ENCODE measurements around the gene MRPS10. TPM values are rescaled to one million over a fixed set of nuclear protein-coding genes. Genes with fewer than 3 reads are reported as not detected.

The MRPS10 gene
- total RNA-seq, 2 donors from 2014 or later: 23.9 to 42.3 TPM

- H3K27ac Mint-ChIP-seq: no peak overlapping the region
- peaks cover 6% of the 10 kb centered on the region for H3K4me1 Mint-ChIP-seq
- H3K9me3 Mint-ChIP-seq: no peaks in the 10 kb centered on the region
- no peak for ATAC-seq (replicated peaks)
- no peak overlapping the region for H3K4me3 Mint-ChIP-seq
- no peaks in the 10 kb centered on the region for H3K36me3 Mint-ChIP-seq (ENCODE audit: low read depth)
- peaks cover 12% of the 10 kb centered on the region for H3K27me3 Mint-ChIP-seq
These were observed 53.7 kb downstream of the MRPS10 start for GRCh38 chr6:42163981-42164380.

- H3K4me3 Mint-ChIP-seq: no peak overlapping the region
- H3K4me1 Mint-ChIP-seq: peaks cover 6% of the 10 kb centered on the region
- H3K36me3 Mint-ChIP-seq (ENCODE audit: low read depth): no peaks in the 10 kb centered on the region
- H3K27me3 Mint-ChIP-seq: peaks cover 12% of the 10 kb centered on the region
- no peak for ATAC-seq (replicated peaks)
- no peaks in the 10 kb centered on the region for H3K9me3 Mint-ChIP-seq
- no peak overlapping the region for H3K27ac Mint-ChIP-seq
These were observed 54.8 kb downstream of the MRPS10 start for GRCh38 chr6:42162812-42163211.

- no peak for ATAC-seq (replicated peaks)
- no peak overlapping the region for H3K27ac Mint-ChIP-seq
- no peak overlapping the region for H3K4me3 Mint-ChIP-seq
- no peaks in the 10 kb centered on the region for H3K36me3 Mint-ChIP-seq (ENCODE audit: low read depth)
- H3K4me1 Mint-ChIP-seq: peaks cover 6% of the 10 kb centered on the region
- peaks cover 12% of the 10 kb centered on the region for H3K27me3 Mint-ChIP-seq
- H3K9me3 Mint-ChIP-seq: no peaks in the 10 kb centered on the region
These were observed 55.3 kb downstream of the MRPS10 start for GRCh38 chr6:42162384-42162783.

- Mint-ChIP-seq H3K27ac (no peak overlapping the region), H3K27me3 (peaks cover 12% of the 10 kb centered on the region)
These were observed 58.1 kb downstream of the MRPS10 start for GRCh38 chr6:42159431-42160024.

GRCh38 chr6:42158631-42159030 lies 59.0 kb downstream of the MRPS10 start:
- ATAC-seq (replicated peaks): no peak
- Mint-ChIP-seq H3K4me1 (no peaks in the 10 kb centered on the region), H3K27me3 (peaks cover 12% of the 10 kb centered on the region), H3K4me3 (no peak overlapping the region), H3K36me3 (ENCODE audit: low read depth) (no peaks in the 10 kb centered on the region), H3K27ac (no peak overlapping the region), H3K9me3 (no peaks in the 10 kb centered on the region)

More at GRCh38 chr6:42159431-42160024, 58.1 kb downstream of the MRPS10 start:
- Mint-ChIP-seq H3K9me3 (no peaks in the 10 kb centered on the region), H3K4me3 (no peak overlapping the region), H3K36me3 (ENCODE audit: low read depth) (no peaks in the 10 kb centered on the region), H3K4me1 (no peaks in the 10 kb centered on the region)
- ATAC-seq (replicated peaks): no peak

- no peak overlapping the region for H3K27ac Mint-ChIP-seq
- no peak for ATAC-seq (replicated peaks)
- H3K27me3 Mint-ChIP-seq: peaks cover 12% of the 10 kb centered on the region
- H3K4me3 Mint-ChIP-seq: no peak overlapping the region
- H3K36me3 Mint-ChIP-seq (ENCODE audit: low read depth): no peaks in the 10 kb centered on the region
- no peaks in the 10 kb centered on the region for H3K9me3 Mint-ChIP-seq
- H3K4me1 Mint-ChIP-seq: no peaks in the 10 kb centered on the region
These were observed 59.6 kb downstream of the MRPS10 start for GRCh38 chr6:42158011-42158410.

Other genes starting within 250 kb of the MRPS10 start
- 10 to 100 TPM; 48.8 to 60.9 TPM for gene TAF8, start 167.3 kb downstream of the MRPS10 start, total RNA-seq
- gene C6orf132, start 75.2 kb downstream of the MRPS10 start, total RNA-seq: under 1 TPM; 0.22 to 0.29 TPM
- gene GUCA1A, start 44.5 kb downstream of the MRPS10 start, total RNA-seq: under 1 TPM; 0.22 to 0.61 TPM
- gene GUCA1B, start 22.9 kb downstream of the MRPS10 start, total RNA-seq: 1 to 10 TPM; 1.1 to 2.4 TPM
- gene TRERF1, start 234.1 kb upstream of the MRPS10 start, total RNA-seq: 10 to 100 TPM; 16.6 to 32.4 TPM